Loucy (cell line): ENCODE data around the gene ARL3.

Experiments used
- H2AFZ ChIP-seq: fragments of 200-600 bp; sonication (generic); 2 replicates; pipeline ENCODE4 v1.6.0; 2016; ENCODE audit warnings: antibody characterized with exemption, mild to moderate bottlenecking, low read length, moderate library complexity
- H3F3A ChIP-seq: fragments of 200-600 bp; 2 replicates; pipeline ENCODE4 v1.6.0; 2016; ENCODE audit warnings: antibody characterized with exemption, low read depth, mild to moderate bottlenecking
- H3K27me3 ChIP-seq: fragments of 200-600 bp; sonication (generic); 2 replicates; pipeline ENCODE4 v1.6.1; 2014; ENCODE audit warnings: low read length, mild to moderate bottlenecking; ENCODE audit not compliant: insufficient read depth, poor library complexity, severe bottlenecking
- H3K36me3 ChIP-seq: fragments of 200-600 bp; sonication (generic); 2 replicates; pipeline ENCODE4 v1.6.1; 2016; ENCODE audit warnings: low read length; ENCODE audit not compliant: insufficient read depth
- H3K4me1 ChIP-seq: fragments of 200-600 bp; sonication (generic); 2 replicates; pipeline ENCODE4 v1.5.1; 2014; ENCODE audit warnings: low read length, mild to moderate bottlenecking; ENCODE audit not compliant: insufficient read depth, poor library complexity, severe bottlenecking
- H3K4me2 ChIP-seq: fragments of 200-600 bp; sonication (generic); 2 replicates; pipeline ENCODE4 v1.6.0; 2014; ENCODE audit warnings: antibody characterized with exemption, low read length, low read depth, mild to moderate bottlenecking; ENCODE audit not compliant: poor library complexity, severe bottlenecking
- H3K4me3 ChIP-seq: fragments of 200-600 bp; sonication (generic); 2 replicates; pipeline ENCODE4 v1.5.1; 2014; ENCODE audit warnings: low read length, mild to moderate bottlenecking, mixed read lengths; ENCODE audit not compliant: poor library complexity, severe bottlenecking
- H3K79me2 ChIP-seq: fragments of 200-600 bp; sonication (generic); 2 replicates; pipeline ENCODE4 v1.6.1; 2014; ENCODE audit warnings: low read length; ENCODE audit not compliant: insufficient read depth
- H3K9ac ChIP-seq: fragments of 200-600 bp; sonication (generic); 2 replicates; pipeline ENCODE4 v1.6.0; 2014; ENCODE audit warnings: mild to moderate bottlenecking, low read depth, low read length, moderate library complexity; ENCODE audit not compliant: poor library complexity, severe bottlenecking
- H3K9me2 ChIP-seq: fragments of 200-600 bp; sonication (generic); replicated peaks from 2 replicates; pipeline ENCODE4 v1.6.1; 2016; ENCODE audit warnings: low read depth, low read length, mixed read lengths
- H3K9me3 ChIP-seq: fragments of 200-600 bp; sonication (generic); 2 replicates; pipeline ENCODE4 v1.6.1; 2014; ENCODE audit warnings: mild to moderate bottlenecking, antibody characterized with exemption, low read length, low read depth; ENCODE audit not compliant: insufficient read depth
- H4K20me1 ChIP-seq: fragments of 200-600 bp; sonication (generic); 2 replicates; pipeline ENCODE4 v1.6.0; 2014; ENCODE audit warnings: antibody characterized with exemption, low read length, mild to moderate bottlenecking; ENCODE audit not compliant: insufficient read depth, poor library complexity, severe bottlenecking
- EZH2phosphoT487 ChIP-seq: fragments of 200-600 bp; IDR thresholded peaks from 2 replicates; pipeline ENCODE4 v1.6.1; 2018; ENCODE audit warnings: antibody characterized with exemption, mild to moderate bottlenecking, moderate library complexity, borderline replicate concordance
- TF ChIP-seq, protein P1 (sequence below): fragments of 200-600 bp; sonication (generic); conservative IDR thresholded peaks from 2 replicates; pipeline ENCODE4 v1.5.1; 2014; ENCODE audit warnings: mild to moderate bottlenecking, antibody characterized with exemption, low read length

Gene ARL3

DNA sequence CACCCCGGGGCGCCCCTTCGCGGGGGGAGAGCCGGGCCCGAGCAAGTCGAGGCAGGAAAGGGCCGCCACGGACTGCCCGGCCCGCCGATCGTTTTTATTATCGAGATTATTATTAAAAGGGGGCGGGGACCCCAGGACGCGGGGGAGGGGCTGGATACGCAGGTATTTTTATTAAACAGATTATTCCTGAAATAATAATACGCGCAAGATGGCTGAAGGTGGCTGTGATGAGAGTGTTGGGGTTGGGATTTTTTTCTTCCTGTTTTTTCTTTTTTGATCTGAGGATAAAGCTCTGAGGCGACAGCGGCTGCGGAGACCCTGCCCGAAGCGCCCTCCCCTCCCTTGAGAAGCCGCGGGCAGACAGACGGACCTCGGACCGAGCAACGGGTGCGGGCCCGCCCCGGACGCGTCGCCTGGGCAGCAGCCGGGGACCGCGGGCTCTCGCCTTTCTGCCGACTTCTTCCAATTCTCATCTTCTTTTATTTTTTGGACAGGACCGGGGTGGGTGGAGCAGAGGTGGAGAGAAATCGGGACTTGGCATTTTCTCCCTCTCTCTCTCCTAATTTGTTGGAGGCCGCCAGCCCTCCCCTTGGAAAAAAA, 71.4 kb downstream of the ARL3 start:
- no peaks in the 10 kb centered on the region for H3K27me3 ChIP-seq
- TF ChIP-seq EZH2phosphoT487 = no peak
- TF ChIP-seq, protein P1, sequence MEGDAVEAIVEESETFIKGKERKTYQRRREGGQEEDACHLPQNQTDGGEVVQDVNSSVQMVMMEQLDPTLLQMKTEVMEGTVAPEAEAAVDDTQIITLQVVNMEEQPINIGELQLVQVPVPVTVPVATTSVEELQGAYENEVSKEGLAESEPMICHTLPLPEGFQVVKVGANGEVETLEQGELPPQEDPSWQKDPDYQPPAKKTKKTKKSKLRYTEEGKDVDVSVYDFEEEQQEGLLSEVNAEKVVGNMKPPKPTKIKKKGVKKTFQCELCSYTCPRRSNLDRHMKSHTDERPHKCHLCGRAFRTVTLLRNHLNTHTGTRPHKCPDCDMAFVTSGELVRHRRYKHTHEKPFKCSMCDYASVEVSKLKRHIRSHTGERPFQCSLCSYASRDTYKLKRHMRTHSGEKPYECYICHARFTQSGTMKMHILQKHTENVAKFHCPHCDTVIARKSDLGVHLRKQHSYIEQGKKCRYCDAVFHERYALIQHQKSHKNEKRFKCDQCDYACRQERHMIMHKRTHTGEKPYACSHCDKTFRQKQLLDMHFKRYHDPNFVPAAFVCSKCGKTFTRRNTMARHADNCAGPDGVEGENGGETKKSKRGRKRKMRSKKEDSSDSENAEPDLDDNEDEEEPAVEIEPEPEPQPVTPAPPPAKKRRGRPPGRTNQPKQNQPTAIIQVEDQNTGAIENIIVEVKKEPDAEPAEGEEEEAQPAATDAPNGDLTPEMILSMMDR = no peak
- peaks cover 24% of the 10 kb centered on the region for H3K4me1 ChIP-seq
- peaks cover 52% of the 10 kb centered on the region for H3K79me2 ChIP-seq
- no peaks in the 10 kb centered on the region for H3K36me3 ChIP-seq
- H3F3A ChIP-seq = 0 out of 2 replicates have a peak, but pooled peaks cover 10% of the 10 kb centered on the region
- no peaks in the 10 kb centered on the region for H3K9me3 ChIP-seq
- peaks cover 33% of the 10 kb centered on the region for H4K20me1 ChIP-seq
- peak overlapping the region; percentile 86 for H3K4me2 ChIP-seq
- H3K9me2 ChIP-seq = no peaks in the 10 kb centered on the region
- peak overlapping the region; percentile 98 for H3K9ac ChIP-seq
- H2AFZ ChIP-seq = 0 out of 2 replicates have a peak overlapping the region, but pooled peaks have one; percentile 15
- H3K4me3 ChIP-seq = peak overlapping the region; percentile 86

- Histone ChIP-seq H3K79me2 (peaks cover 45% of the 10 kb centered on the region), H3K4me3 (peak overlapping the region; percentile 86), H3K9ac (peak overlapping the region; percentile 98), H3K36me3 (no peaks in the 10 kb centered on the region), H3K27me3 (no peaks in the 10 kb centered on the region), H4K20me1 (peaks cover 26% of the 10 kb centered on the region), H3K4me1 (peaks cover 17% of the 10 kb centered on the region), H3F3A (0 out of 2 replicates have a peak, but pooled peaks cover 10% of the 10 kb centered on the region), H2AFZ (peak overlapping the region; percentile 82), H3K4me2 (peak overlapping the region; percentile 86), H3K9me2 (no peaks in the 10 kb centered on the region), H3K9me3 (no peaks in the 10 kb centered on the region)
- no peak for TF ChIP-seq EZH2phosphoT487
- TF ChIP-seq, protein P1 = no peak
Observed at GRCh38 chr10:102641880-102642735, 72.1 kb downstream of the ARL3 start.

- peaks cover 19% of the 10 kb centered on the region for H4K20me1 ChIP-seq
- peaks cover 38% of the 10 kb centered on the region for H3K79me2 ChIP-seq
- peak overlapping the region; percentile 82 for H2AFZ ChIP-seq
- H3K4me1 ChIP-seq = peaks cover 10% of the 10 kb centered on the region
- H3K4me2 ChIP-seq = peak overlapping the region; percentile 67
- H3K27me3 ChIP-seq = no peaks in the 10 kb centered on the region
- no peaks in the 10 kb centered on the region for H3K9me3 ChIP-seq
- H3K36me3 ChIP-seq = no peaks in the 10 kb centered on the region
- 0 out of 2 replicates have a peak, but pooled peaks cover 12% of the 10 kb centered on the region for H3F3A ChIP-seq
- H3K9ac ChIP-seq = peak overlapping the region; percentile 98
- H3K4me3 ChIP-seq = peak overlapping the region; percentile 86
- no peak for TF ChIP-seq EZH2phosphoT487
- TF ChIP-seq, protein P1 = no peak
- H3K9me2 ChIP-seq = no peaks in the 10 kb centered on the region
Observed at GRCh38 chr10:102641402-102641801, 72.8 kb downstream of the ARL3 start.
